Mesothelial cell of epicardium (in vitro differentiated cells): ENCODE results near the gene ZNF444. TPM values are rescaled to one million over a fixed set of nuclear protein-coding genes. Genes with fewer than 3 reads are reported as not detected.

Source experiments
- DNase-seq, 2 experiments: peaks; one replicate each; pipeline ENCODE4 v3.0.0; 2021; ENCODE audit warnings: low spot score in 2 of 2; ENCODE audit not compliant: unreplicated experiment in 2 of 2
- H3K27ac Mint-ChIP-seq: 2 replicates; pipeline ENCODE4 v1.8.0; 2021; ENCODE audit warnings: mixed read lengths
- H3K27me3 Mint-ChIP-seq: 2 replicates; pipeline ENCODE4 v1.8.0; 2021; ENCODE audit warnings: low read depth, mixed read lengths
- H3K36me3 Mint-ChIP-seq: 2 replicates; pipeline ENCODE4 v1.8.0; 2021; ENCODE audit warnings: mixed read lengths
- H3K4me1 Mint-ChIP-seq: 2 replicates; pipeline ENCODE4 v1.8.0; 2021; ENCODE audit warnings: mixed read lengths
- H3K4me3 Mint-ChIP-seq: 2 replicates; pipeline ENCODE4 v1.8.0; 2021; ENCODE audit warnings: mild to moderate bottlenecking, moderate library complexity, mixed read lengths
- H3K9me3 Mint-ChIP-seq: 2 replicates; pipeline ENCODE4 v1.8.0; 2021; ENCODE audit warnings: mixed read lengths
- total RNA-seq: library from RNA; stranded (reverse); gene quantifications from 3 replicates; pipeline ENCODE4 v1.2.1, GENCODE V29; 2021
- TF ChIP-seq, protein P1 (sequence below): fragments of 200-600 bp; sonication (generic); IDR thresholded peaks from one replicate; pipeline ENCODE4 v1.5.0; 2021; ENCODE audit warnings: antibody characterized with exemption; ENCODE audit not compliant: unreplicated experiment

Gene ZNF444
- total RNA-seq, 1 donor from 2014 or later: 63.6 TPM

DNA sequence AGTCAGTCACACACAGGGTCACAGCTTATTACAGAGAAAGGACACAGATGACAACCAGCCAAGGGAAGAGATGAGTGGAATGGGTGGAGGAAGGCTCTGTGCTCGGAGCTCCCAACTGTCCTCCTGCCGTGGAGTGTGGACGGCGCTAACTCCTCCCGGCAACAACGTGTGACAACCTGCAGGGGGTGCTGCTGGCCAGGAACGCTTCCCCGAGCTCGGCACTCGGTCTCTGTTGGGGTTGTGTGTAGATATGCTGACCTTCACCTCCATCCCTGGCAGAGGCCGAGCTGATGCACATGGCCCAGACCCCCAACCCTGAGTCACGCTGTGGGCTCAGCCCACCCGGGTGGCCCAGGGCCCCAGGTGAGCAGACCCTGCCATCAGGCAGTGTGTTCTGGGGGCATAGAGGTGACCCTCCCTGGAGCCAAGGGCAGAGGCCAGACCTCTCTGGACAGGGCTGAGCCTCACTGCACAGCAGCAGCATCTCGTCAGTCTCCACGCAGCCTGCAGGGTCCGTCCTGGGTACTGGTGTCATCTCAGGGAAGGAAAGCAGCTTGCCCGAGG, 14.1 kb downstream of the ZNF444 start:
- peaks cover 7% of the 10 kb centered on the region for H3K9me3 Mint-ChIP-seq
- no peak overlapping the region for H3K4me3 Mint-ChIP-seq
- TF ChIP-seq, protein P1, sequence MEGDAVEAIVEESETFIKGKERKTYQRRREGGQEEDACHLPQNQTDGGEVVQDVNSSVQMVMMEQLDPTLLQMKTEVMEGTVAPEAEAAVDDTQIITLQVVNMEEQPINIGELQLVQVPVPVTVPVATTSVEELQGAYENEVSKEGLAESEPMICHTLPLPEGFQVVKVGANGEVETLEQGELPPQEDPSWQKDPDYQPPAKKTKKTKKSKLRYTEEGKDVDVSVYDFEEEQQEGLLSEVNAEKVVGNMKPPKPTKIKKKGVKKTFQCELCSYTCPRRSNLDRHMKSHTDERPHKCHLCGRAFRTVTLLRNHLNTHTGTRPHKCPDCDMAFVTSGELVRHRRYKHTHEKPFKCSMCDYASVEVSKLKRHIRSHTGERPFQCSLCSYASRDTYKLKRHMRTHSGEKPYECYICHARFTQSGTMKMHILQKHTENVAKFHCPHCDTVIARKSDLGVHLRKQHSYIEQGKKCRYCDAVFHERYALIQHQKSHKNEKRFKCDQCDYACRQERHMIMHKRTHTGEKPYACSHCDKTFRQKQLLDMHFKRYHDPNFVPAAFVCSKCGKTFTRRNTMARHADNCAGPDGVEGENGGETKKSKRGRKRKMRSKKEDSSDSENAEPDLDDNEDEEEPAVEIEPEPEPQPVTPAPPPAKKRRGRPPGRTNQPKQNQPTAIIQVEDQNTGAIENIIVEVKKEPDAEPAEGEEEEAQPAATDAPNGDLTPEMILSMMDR: peak; percentile 20
- H3K36me3 Mint-ChIP-seq: peaks cover 38% of the 10 kb centered on the region
- H3K27ac Mint-ChIP-seq: no peak overlapping the region
- H3K4me1 Mint-ChIP-seq: peaks cover 5% of the 10 kb centered on the region
- no peaks in the 10 kb centered on the region for H3K27me3 Mint-ChIP-seq
- DNase-seq: no peak

DNA sequence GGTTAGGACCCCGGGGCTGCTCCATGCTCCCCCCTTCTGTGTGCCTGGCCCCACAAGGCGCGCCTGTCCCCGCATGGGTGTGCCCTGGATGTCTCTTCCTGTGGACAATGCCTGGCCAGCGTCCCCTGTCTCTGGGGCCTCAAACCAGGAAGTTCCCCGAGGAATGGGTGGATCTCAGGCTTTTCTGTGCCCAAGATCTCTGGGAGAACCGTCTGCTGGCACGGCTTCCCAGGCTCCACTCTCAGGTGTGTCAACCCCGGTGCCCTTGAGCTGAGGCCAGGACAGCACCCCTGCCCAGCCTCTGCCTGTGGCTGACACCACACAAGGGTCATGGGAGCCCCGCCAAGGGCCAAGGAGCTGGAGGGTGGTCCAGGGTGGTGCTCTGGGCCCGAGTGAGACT, 15.7 kb downstream of the ZNF444 start:
- Mint-ChIP-seq H3K27me3 (no peaks in the 10 kb centered on the region), H3K36me3 (peaks cover 35% of the 10 kb centered on the region), H3K27ac (no peak overlapping the region), H3K9me3 (peaks cover 7% of the 10 kb centered on the region), H3K4me3 (no peak overlapping the region), H3K4me1 (peaks cover 5% of the 10 kb centered on the region)
- DNase-seq: no peak
- TF ChIP-seq, protein P1: no peak

DNA sequence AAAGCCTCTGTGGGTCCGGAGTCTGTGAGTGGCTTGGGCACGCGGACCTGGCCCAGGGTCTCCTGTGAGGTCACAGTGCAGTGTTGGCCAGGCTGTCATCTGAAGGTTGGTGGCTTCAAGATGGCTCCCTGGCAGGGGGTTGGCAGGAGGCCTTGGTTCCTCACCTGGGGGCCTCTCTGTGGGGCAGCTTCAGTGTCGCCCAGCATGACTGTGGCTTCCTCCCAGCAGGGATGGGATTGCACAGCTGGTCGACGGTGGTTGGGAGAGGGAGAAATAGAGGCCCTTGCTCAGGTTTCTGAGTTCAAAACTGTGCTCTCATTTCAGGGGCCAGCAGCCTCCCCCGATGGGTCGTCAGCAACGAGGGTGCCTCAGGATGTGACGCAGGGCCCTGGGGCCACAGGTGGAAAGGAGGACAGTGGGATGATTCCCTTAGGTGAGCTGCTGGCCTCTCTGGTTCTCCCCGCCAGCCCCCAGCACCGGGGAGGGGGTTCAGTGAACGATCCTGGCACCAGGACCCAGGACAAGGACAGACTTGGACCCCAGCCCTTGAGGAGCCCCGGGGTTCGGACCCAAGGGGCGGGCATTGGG, 17.2 kb downstream of the ZNF444 start:
- Mint-ChIP-seq H3K4me1 (peaks cover 2% of the 10 kb centered on the region), H3K36me3 (peaks cover 35% of the 10 kb centered on the region), H3K9me3 (peaks cover 7% of the 10 kb centered on the region), H3K27me3 (no peaks in the 10 kb centered on the region), H3K27ac (no peak overlapping the region), H3K4me3 (no peak overlapping the region)
- TF ChIP-seq, protein P1: no peak
- no peak for DNase-seq

DNA sequence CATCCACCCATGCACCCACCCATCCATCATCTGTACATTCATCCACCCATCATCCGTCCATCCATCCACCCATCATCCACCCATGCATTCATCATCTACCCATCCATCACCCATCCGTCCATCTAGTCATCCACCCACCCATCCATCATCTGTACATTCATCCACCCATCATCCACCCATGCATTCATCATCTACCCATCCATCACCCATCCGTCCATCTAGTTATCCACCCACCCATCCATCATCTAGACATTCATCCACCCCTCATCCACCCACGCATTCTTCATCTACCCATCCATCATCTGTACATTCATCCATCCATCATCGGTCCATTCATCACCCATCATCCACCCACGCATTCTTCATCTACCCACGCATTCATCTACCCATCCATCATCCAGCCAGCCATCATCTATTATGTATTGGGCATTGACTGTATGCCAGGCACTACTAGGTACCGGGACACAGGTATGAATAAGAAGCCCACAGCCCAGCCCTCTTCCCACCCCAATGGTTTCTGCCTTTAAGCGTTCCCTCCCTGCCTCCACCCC, 18.0 kb downstream of the ZNF444 start:
- Mint-ChIP-seq H3K9me3 (peaks cover 7% of the 10 kb centered on the region), H3K27me3 (no peaks in the 10 kb centered on the region), H3K36me3 (peaks cover 33% of the 10 kb centered on the region), H3K27ac (no peak overlapping the region), H3K4me3 (no peak overlapping the region), H3K4me1 (no peaks in the 10 kb centered on the region)
- TF ChIP-seq, protein P1: no peak
- DNase-seq: no peak

DNA sequence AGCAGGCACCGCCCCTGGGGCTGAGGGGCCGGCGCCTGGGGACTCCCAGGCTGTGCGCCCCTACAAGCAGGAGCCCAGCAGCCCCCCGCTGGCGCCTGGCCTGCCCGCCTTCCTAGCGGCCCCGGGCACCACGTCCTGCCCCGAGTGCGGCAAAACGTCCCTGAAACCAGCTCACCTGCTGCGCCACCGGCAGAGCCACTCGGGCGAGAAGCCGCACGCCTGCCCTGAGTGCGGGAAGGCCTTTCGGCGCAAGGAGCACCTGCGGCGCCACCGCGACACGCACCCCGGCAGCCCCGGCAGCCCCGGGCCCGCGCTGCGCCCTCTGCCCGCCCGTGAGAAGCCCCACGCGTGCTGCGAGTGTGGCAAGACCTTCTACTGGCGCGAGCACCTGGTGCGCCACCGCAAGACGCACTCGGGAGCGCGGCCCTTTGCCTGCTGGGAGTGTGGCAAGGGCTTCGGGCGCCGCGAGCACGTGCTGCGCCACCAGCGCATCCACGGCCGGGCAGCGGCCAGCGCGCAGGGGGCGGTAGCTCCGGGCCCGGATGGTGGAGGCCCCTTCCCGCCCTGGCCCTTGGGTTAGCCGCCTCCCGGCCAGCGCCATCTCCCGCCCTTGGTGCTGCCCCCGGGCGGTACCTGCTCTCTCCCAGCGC, 18.7 kb downstream of the ZNF444 start:
- TF ChIP-seq, protein P1: no peak
- H3K27me3 Mint-ChIP-seq: no peaks in the 10 kb centered on the region
- no peak overlapping the region for H3K4me3 Mint-ChIP-seq
- no peak for DNase-seq
- H3K9me3 Mint-ChIP-seq: peaks cover 7% of the 10 kb centered on the region
- no peaks in the 10 kb centered on the region for H3K4me1 Mint-ChIP-seq
- H3K36me3 Mint-ChIP-seq: peaks cover 30% of the 10 kb centered on the region
- H3K27ac Mint-ChIP-seq: no peak overlapping the region
